PC-3 (cell line): ENCODE results near the gene ANAPC7. TPM values are rescaled to one million over a fixed set of nuclear protein-coding genes. Genes with fewer than 3 reads are reported as not detected.

Experiments
- ATAC-seq: fragments of 200-7000 bp; cut with Tn5 transposase; 2 replicates; pipeline ENCODE4 v1.9.1; 2020; ENCODE audit warnings: mild to moderate bottlenecking, moderate library complexity
- BruUV-seq: library from RNA; stranded (reverse); fragments of 400-500 nt; replicated peaks from 2 replicates; lab custom pipeline; 2021; lab: Mats Ljungman, UMichigan
- CTCF ChIA-PET: fragments of 300-600 bp; sonication (Branson Sonifier 250); formaldehyde crosslinking; loops from one replicate; lab custom pipeline; 2022; ENCODE audit warnings: antibody characterized with exemption; lab: Charles Lee
- POLR2A ChIA-PET: fragments of 300-600 bp; sonication (Branson Sonifier 250); formaldehyde crosslinking; loops from one replicate; lab custom pipeline; 2022; ENCODE audit warnings: antibody characterized with exemption; ENCODE audit not compliant: unreplicated experiment; lab: Charles Lee
- DNase-seq: peaks from one replicate; pipeline ENCODE4 v3.0.0-alpha.2; 2015
- H2AFZ ChIP-seq: fragments of 300-600 bp; sonication (generic); 2 replicates; pipeline ENCODE4 v1.6.0; 2016; ENCODE audit warnings: antibody characterized with exemption, low read length
- H3F3A ChIP-seq: fragments of 300-600 bp; sonication (generic); one replicate; pipeline ENCODE4 v1.6.0; 2017; ENCODE audit warnings: antibody characterized with exemption, low read length, control low read depth, mild to moderate bottlenecking; ENCODE audit not compliant: unreplicated experiment
- H3K27ac ChIP-seq: fragments of 300-600 bp; sonication (generic); 2 replicates; pipeline ENCODE4 v1.5.1; 2016; ENCODE audit warnings: mild to moderate bottlenecking, low read length
- H3K27me3 ChIP-seq: fragments of 300-600 bp; sonication (generic); 2 replicates; pipeline ENCODE4 v1.6.1; 2016; ENCODE audit warnings: low read length, mixed read lengths
- H3K36me3 ChIP-seq: fragments of 300-600 bp; sonication (generic); 2 replicates; pipeline ENCODE4 v1.6.1; 2016; ENCODE audit warnings: low read depth, mixed run types, low read length, mixed read lengths
- H3K4me1 ChIP-seq: fragments of 300-600 bp; sonication (generic); 2 replicates; pipeline ENCODE4 v1.5.1; 2016; ENCODE audit warnings: low read length; ENCODE audit not compliant: insufficient read depth
- H3K4me2 ChIP-seq: fragments of 300-600 bp; sonication (generic); 2 replicates; pipeline ENCODE4 v1.6.0; 2016; ENCODE audit warnings: low read length
- H3K4me3 ChIP-seq: fragments of 300-600 bp; sonication (generic); 2 replicates; pipeline ENCODE4 v1.5.1; 2016; ENCODE audit warnings: mild to moderate bottlenecking, low read length, mixed read lengths
- H3K79me2 ChIP-seq: fragments of 300-600 bp; sonication (generic); 2 replicates; pipeline ENCODE4 v1.6.1; 2017; ENCODE audit warnings: low read length, mixed read lengths
- H3K9ac ChIP-seq: fragments of 300-600 bp; sonication (generic); 2 replicates; pipeline ENCODE4 v1.6.0; 2016; ENCODE audit warnings: mild to moderate bottlenecking, low read length
- H3K9me2 ChIP-seq: fragments of 300-600 bp; sonication (generic); replicated peaks from 2 replicates; pipeline ENCODE4 v1.6.1; 2016; ENCODE audit warnings: mixed run types, low read length, mixed read lengths
- H3K9me3 ChIP-seq: fragments of 300-600 bp; sonication (generic); 2 replicates; pipeline ENCODE4 v1.6.1; 2016; ENCODE audit warnings: low read length, mixed read lengths
- H4K20me1 ChIP-seq: fragments of 300-600 bp; sonication (generic); 2 replicates; pipeline ENCODE4 v1.6.1; 2016; ENCODE audit warnings: low read length, mixed read lengths
- EZH2 ChIP-seq: fragments of 300-600 bp; sonication (generic); IDR thresholded peaks from one replicate; pipeline ENCODE4 v1.6.1; 2017; ENCODE audit warnings: antibody characterized with exemption, mild to moderate bottlenecking, low read length; ENCODE audit not compliant: unreplicated experiment
- EZH2phosphoT487 ChIP-seq: fragments of 300-600 bp; sonication (generic); IDR thresholded peaks from 2 replicates; pipeline ENCODE4 v1.6.1; 2018; ENCODE audit warnings: mild to moderate bottlenecking, antibody characterized with exemption, low read length, borderline replicate concordance
- intact Hi-C: fragments of 100-400 bp; cut with micrococcal nuclease; formaldehyde crosslinking; loops from 2 replicates; pipeline ENCODE4 v1.9.0; 2023
- total RNA-seq: library from RNA; depleted of rRNA; stranded (reverse); fragments of >200 nt; gene quantifications from 2 replicates; pipeline ENCODE4 v1.2.3, GENCODE V29; 2014
- TF ChIP-seq, protein P1 (sequence below): fragments of 300-600 bp; sonication (generic); conservative IDR thresholded peaks from 2 replicates; pipeline ENCODE4 v1.5.1; 2017; ENCODE audit warnings: antibody characterized with exemption, low read depth, mild to moderate bottlenecking, low read length

Gene ANAPC7
- total RNA-seq, 1 experiment from 2014 or later, result 80.5 TPM

DNA sequence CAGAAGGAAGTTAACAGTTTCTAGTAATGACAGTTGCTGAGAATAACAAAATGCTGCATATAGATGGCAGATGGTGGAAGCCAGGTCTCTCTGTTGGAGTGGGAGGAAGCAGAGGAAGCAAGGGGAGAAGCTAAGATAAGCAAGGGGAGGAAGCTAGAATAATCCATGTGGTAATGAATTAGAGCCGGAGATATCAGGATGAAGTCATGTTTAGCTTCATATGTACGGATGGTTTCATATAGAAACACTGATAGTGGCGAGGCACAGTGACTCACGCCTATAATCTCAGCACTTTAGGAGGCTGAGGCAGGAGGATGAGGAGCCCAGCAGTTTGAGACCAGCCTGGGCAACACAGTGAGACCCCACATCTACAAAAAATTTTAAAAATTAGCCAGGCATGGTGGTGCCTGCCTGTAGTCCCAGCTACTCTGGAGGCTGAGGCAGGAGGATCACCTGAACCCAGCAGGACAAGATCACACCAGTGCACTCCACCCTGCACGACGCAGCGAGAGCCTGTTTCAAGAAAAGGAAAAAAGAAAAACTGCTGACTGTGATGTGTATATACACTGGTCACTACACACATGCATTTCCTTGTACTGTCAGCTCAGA, 49.2 kb downstream of the ANAPC7 start:
- H3K79me2 ChIP-seq, result no peaks in the 10 kb centered on the region
- BruUV-seq, result no TSS peak
- no peak overlapping the region for H3K4me2 ChIP-seq
- no peak for DNase-seq
- no peaks in the 10 kb centered on the region for H3K4me1 ChIP-seq
- H2AFZ ChIP-seq, result no peak overlapping the region
- H3K9ac ChIP-seq, result no peak overlapping the region
- CTCF ChIA-PET, result interaction anchor here (0.6 to 1.1 kb wide), 2 partner anchors 77 to 91 kb away, joined by 3 to 5 read pairs; no protein-coding TSS in a partner anchor
- no peak for ATAC-seq
- no peak overlapping the region for H3K4me3 ChIP-seq
- H3K27ac ChIP-seq, result no peak overlapping the region
- no peak for TF ChIP-seq EZH2phosphoT487
- TF ChIP-seq EZH2, result no peak
- TF ChIP-seq, protein P1, sequence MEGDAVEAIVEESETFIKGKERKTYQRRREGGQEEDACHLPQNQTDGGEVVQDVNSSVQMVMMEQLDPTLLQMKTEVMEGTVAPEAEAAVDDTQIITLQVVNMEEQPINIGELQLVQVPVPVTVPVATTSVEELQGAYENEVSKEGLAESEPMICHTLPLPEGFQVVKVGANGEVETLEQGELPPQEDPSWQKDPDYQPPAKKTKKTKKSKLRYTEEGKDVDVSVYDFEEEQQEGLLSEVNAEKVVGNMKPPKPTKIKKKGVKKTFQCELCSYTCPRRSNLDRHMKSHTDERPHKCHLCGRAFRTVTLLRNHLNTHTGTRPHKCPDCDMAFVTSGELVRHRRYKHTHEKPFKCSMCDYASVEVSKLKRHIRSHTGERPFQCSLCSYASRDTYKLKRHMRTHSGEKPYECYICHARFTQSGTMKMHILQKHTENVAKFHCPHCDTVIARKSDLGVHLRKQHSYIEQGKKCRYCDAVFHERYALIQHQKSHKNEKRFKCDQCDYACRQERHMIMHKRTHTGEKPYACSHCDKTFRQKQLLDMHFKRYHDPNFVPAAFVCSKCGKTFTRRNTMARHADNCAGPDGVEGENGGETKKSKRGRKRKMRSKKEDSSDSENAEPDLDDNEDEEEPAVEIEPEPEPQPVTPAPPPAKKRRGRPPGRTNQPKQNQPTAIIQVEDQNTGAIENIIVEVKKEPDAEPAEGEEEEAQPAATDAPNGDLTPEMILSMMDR, result no peak
- H3K27me3 ChIP-seq, result no peaks in the 10 kb centered on the region
- no peaks in the 10 kb centered on the region for H3K9me3 ChIP-seq
- H3K9me2 ChIP-seq, result no peaks in the 10 kb centered on the region
- peaks cover 12% of the 10 kb centered on the region; the same call in 1 of the 2 replicates for H3K36me3 ChIP-seq
- H3F3A ChIP-seq, result no peaks in the 10 kb centered on the region
- no peaks in the 10 kb centered on the region for H4K20me1 ChIP-seq
- POLR2A ChIA-PET, result interaction anchor here (0.6 kb wide), 1 partner anchor 216 kb away, joined by 3 read pairs; no protein-coding TSS in a partner anchor
- intact Hi-C loops, result no loop called here

GRCh38 chr12:110353211-110353965, 50.1 kb downstream of the ANAPC7 start:
- BruUV-seq, result no TSS peak
- H3K27ac ChIP-seq, result no peak overlapping the region
- H2AFZ ChIP-seq, result no peak overlapping the region
- ATAC-seq, result no peak; the same call in 1 of the 2 replicates
- H3K79me2 ChIP-seq, result no peaks in the 10 kb centered on the region
- CTCF ChIA-PET, result interaction anchor here (1.1 kb wide), 1 partner anchor 78 kb away, joined by 5 read pairs; no protein-coding TSS in a partner anchor
- TF ChIP-seq EZH2phosphoT487 (no peak), EZH2 (no peak)
- TF ChIP-seq, protein P1, result no peak
- H3K36me3 ChIP-seq, result peaks cover 20% of the 10 kb centered on the region
- H3K27me3 ChIP-seq, result no peaks in the 10 kb centered on the region
- no peak for DNase-seq
- H4K20me1 ChIP-seq, result no peaks in the 10 kb centered on the region
- H3K4me1 ChIP-seq, result no peaks in the 10 kb centered on the region
- no peaks in the 10 kb centered on the region for H3F3A ChIP-seq
- H3K9ac ChIP-seq, result no peak overlapping the region
- no peaks in the 10 kb centered on the region for H3K9me2 ChIP-seq
- no peak overlapping the region for H3K4me3 ChIP-seq
- H3K9me3 ChIP-seq, result no peaks in the 10 kb centered on the region
- no peak overlapping the region for H3K4me2 ChIP-seq
- intact Hi-C loops, result no loop called here
- POLR2A ChIA-PET, result no interaction called here

DNA sequence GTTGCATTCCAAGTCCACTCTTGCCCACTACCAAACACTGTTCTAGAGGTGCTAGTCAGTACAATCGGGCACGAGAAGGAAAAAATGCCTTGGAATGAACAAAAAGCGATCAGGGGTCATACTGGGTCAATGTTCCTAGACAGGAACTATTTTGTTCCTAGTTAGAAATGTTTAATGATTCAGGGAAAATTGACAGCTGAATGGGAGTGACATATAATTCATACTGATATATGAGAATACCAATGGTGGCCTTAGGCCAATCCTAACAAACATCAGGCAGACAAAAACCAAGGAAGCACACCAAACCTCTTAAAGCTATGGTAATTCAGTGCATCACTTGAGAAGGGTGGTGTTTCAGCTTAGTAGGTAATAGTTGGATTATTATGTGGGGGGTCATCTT, 51.1 kb downstream of the ANAPC7 start:
- BruUV-seq, result no TSS peak
- ATAC-seq, result no peak
- POLR2A ChIA-PET, result no interaction called here
- intact Hi-C loops, result no loop called here
- Histone ChIP-seq H3K27me3 (no peaks in the 10 kb centered on the region), H3K4me1 (no peaks in the 10 kb centered on the region), H3K4me3 (no peak overlapping the region), H4K20me1 (no peaks in the 10 kb centered on the region), H3K79me2 (no peaks in the 10 kb centered on the region), H3K9me3 (no peaks in the 10 kb centered on the region), H3K4me2 (no peak overlapping the region), H3F3A (no peaks in the 10 kb centered on the region), H3K9ac (no peak overlapping the region), H2AFZ (no peak overlapping the region), H3K9me2 (no peaks in the 10 kb centered on the region), H3K27ac (no peak overlapping the region), H3K36me3 (peaks cover 30% of the 10 kb centered on the region)
- DNase-seq, result no peak
- CTCF ChIA-PET, result interaction anchor here (0.6 kb wide), 1 partner anchor 9 kb away, joined by 3 read pairs; no protein-coding TSS in a partner anchor
- TF ChIP-seq EZH2 (no peak), EZH2phosphoT487 (no peak)
